ENCODE results near the gene CKAP2. TPM values are rescaled to one million over a fixed set of nuclear protein-coding genes. Genes with fewer than 3 reads are reported as not detected.
A peak's percentile ranks its signal among the peaks of the same experiment; 100 is the strongest.

CKAP2 gene
- total and polyA plus RNA-seq, 7 experiments from 2014 or later: 12.0 to 59.9 (median 13.3) TPM

DNA sequence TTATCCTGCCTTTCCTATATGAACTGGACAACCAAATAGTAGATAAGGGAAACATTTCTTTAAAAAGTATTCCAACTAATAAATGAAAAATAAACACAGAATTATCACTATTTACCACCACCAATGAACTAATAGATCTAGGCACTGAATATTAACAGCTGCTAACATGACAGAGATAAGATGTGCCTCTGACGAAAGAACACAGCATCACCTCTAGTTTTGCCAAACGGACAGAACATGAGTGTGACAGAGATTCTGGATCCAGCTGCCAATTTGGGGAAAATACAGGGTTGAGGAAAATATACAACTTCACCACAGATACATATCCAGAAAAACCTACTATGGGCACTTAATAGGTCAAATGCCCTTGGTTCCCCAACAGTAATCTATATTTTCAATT is 22.8 kb upstream of the CKAP2 start:
- no peak for ATAC-seq

DNA sequence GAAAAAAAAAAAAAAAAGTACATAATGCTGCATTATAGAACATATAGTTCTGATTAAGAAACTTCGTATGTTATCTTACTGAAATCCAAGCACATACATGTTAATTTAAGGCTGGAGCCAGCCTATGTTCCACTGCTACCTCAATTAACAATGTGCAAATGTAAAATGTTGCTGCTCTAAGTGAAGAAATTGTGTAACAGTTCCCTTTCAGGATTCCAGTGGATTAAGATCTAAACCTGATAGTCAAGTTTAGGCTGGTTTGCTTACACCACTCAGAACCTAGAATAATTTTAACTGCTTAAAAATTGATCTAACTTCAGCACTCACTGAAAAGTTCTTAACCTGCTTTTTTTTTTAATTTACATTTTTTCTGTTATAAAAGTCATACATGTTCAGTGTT is 9.0 kb upstream of the CKAP2 start:
- Mint-ChIP-seq H3K9me3 (no peaks in the 10 kb centered on the region), H3K27ac (no peak overlapping the region), H3K4me1 (peaks cover 6 to 47% (median 36%) of the 10 kb centered on the region in 7 donors), H3K27me3 (no peaks in the 10 kb centered on the region), H3K36me3 (peaks cover 0 to 4% (median 0%) of the 10 kb centered on the region in 5 donors), H3K4me3 (no peak overlapping the region)
- no peak for DNase-seq
- H3K36me3 ChIP-seq (ENCODE audit: control insufficient read depth in 2 of 3, insufficient read depth in 3 of 3, low read length in 3 of 3): peaks cover 0 to 9% (median 0%) of the 10 kb centered on the region in 3 experiments
- H3K4me3 ChIP-seq (ENCODE audit: low read length): no peak overlapping the region
- H3K4me1 ChIP-seq (ENCODE audit: control insufficient read depth in 2 of 2, insufficient read depth in 2 of 2, low read length in 2 of 2): peaks cover 21 to 22% of the 10 kb centered on the region in 2 donors
- no peaks in the 10 kb centered on the region for H3K27me3 ChIP-seq (ENCODE audit: control insufficient read depth in 2 of 2, insufficient read depth in 2 of 2, low read length in 2 of 2)
- ATAC-seq: no peak
- ChIA-PET CTCF (interaction anchor here (0.7 kb wide), 1 partner anchor 162 kb away, joined by 3 read pairs; no protein-coding TSS in a partner anchor), POLR2A (no interaction called here)
- H3K9me3 ChIP-seq (ENCODE audit: control insufficient read depth in 2 of 3, low read length in 3 of 3): no peaks in the 10 kb centered on the region
- intact Hi-C loops (cut with micrococcal nuclease): no loop called here
- no peak overlapping the region for H3K27ac ChIP-seq (ENCODE audit: low read depth, low read length)

More for the DNA sequence above, 22.8 kb upstream of the CKAP2 start:
- intact Hi-C loops (cut with micrococcal nuclease): no loop called here
- no peak overlapping the region for H3K27ac Mint-ChIP-seq
- no peak for DNase-seq
- no peak overlapping the region for H3K27ac ChIP-seq (ENCODE audit: low read depth, low read length)
- H3K9me3 ChIP-seq (ENCODE audit: control insufficient read depth in 2 of 3, low read length in 3 of 3): no peaks in the 10 kb centered on the region
- CTCF ChIA-PET: interaction anchor here (0.9 kb wide), 1 partner anchor 9 kb away, joined by 3 read pairs; no protein-coding TSS in a partner anchor
- H3K36me3 Mint-ChIP-seq: peaks cover 5 to 62% (median 33%) of the 10 kb centered on the region in 5 donors
- POLR2A ChIA-PET: interaction anchor here (0.6 to 2.1 kb wide), 2 partner anchors 13 to 18 kb away, joined by 3 to 7 read pairs; partner anchors contain the start of gene VPS36
- peaks cover 0 to 3% of the 10 kb centered on the region in 2 donors for H3K4me1 ChIP-seq (ENCODE audit: control insufficient read depth in 2 of 2, insufficient read depth in 2 of 2, low read length in 2 of 2)
- H3K4me3 Mint-ChIP-seq: no peak overlapping the region
- H3K36me3 ChIP-seq (ENCODE audit: control insufficient read depth in 2 of 3, insufficient read depth in 3 of 3, low read length in 3 of 3): peaks cover 5 to 55% (median 18%) of the 10 kb centered on the region in 3 experiments
- no peaks in the 10 kb centered on the region for H3K27me3 Mint-ChIP-seq
- no peaks in the 10 kb centered on the region for H3K9me3 Mint-ChIP-seq
- no peak overlapping the region for H3K4me3 ChIP-seq (ENCODE audit: low read length)
- no peaks in the 10 kb centered on the region for H3K27me3 ChIP-seq (ENCODE audit: control insufficient read depth in 2 of 2, insufficient read depth in 2 of 2, low read length in 2 of 2)
- peaks cover 0 to 5% (median 0%) of the 10 kb centered on the region in 7 donors for H3K4me1 Mint-ChIP-seq

DNA sequence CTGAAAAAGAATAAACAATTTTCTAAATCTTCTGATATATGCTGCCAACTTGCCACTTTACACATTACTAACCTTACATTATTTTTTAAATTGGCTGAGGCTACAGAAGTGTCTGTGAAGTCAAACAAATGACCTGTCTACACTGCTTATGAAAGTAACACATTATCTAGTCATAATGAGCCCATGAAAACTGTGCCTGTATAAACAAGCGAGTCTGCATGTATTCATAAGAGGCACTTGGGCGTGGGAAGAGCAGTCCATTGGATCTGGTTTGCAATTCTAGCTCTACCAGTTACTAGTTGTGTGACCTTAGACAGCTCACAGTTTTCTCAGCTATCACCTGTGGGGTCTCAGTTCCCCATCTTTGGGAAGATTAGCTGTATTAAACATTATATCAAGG is 7.9 kb upstream of the CKAP2 start:
- Mint-ChIP-seq H3K36me3 (peaks cover 0 to 4% (median 0%) of the 10 kb centered on the region in 5 donors), H3K4me1 (peaks cover 6 to 48% (median 37%) of the 10 kb centered on the region in 7 donors), H3K27ac (peak overlapping the region in 2 of 9 donors; percentile 43 to 52), H3K27me3 (peaks cover 0 to 2% (median 0%) of the 10 kb centered on the region in 5 donors), H3K4me3 (no peak overlapping the region), H3K9me3 (no peaks in the 10 kb centered on the region)
- intact Hi-C loops (cut with micrococcal nuclease): no loop called here
- ATAC-seq (no peak), DNase-seq (no peak)
- H3K9me3 ChIP-seq (ENCODE audit: control insufficient read depth in 2 of 3, low read length in 3 of 3): no peaks in the 10 kb centered on the region
- peaks cover 21 to 22% of the 10 kb centered on the region in 2 donors for H3K4me1 ChIP-seq (ENCODE audit: control insufficient read depth in 2 of 2, insufficient read depth in 2 of 2, low read length in 2 of 2)
- ChIA-PET CTCF (interaction anchor here (0.6 to 1.6 kb wide), 2 partner anchors 98 to 104 kb away, joined by 4 to 5 read pairs; no protein-coding TSS in a partner anchor), POLR2A (interaction anchor here (0.6 to 0.8 kb wide), 3 partner anchors 9 to 1552 kb away, joined by 4 to 8 read pairs (median 5); no protein-coding TSS in a partner anchor)
- no peak overlapping the region for H3K27ac ChIP-seq (ENCODE audit: low read depth, low read length)
- H3K36me3 ChIP-seq (ENCODE audit: control insufficient read depth in 2 of 3, insufficient read depth in 3 of 3, low read length in 3 of 3): peaks cover 0 to 4% (median 0%) of the 10 kb centered on the region in 3 experiments
- H3K4me3 ChIP-seq (ENCODE audit: low read length): no peak overlapping the region
- H3K27me3 ChIP-seq (ENCODE audit: control insufficient read depth in 2 of 2, insufficient read depth in 2 of 2, low read length in 2 of 2): no peaks in the 10 kb centered on the region

DNA sequence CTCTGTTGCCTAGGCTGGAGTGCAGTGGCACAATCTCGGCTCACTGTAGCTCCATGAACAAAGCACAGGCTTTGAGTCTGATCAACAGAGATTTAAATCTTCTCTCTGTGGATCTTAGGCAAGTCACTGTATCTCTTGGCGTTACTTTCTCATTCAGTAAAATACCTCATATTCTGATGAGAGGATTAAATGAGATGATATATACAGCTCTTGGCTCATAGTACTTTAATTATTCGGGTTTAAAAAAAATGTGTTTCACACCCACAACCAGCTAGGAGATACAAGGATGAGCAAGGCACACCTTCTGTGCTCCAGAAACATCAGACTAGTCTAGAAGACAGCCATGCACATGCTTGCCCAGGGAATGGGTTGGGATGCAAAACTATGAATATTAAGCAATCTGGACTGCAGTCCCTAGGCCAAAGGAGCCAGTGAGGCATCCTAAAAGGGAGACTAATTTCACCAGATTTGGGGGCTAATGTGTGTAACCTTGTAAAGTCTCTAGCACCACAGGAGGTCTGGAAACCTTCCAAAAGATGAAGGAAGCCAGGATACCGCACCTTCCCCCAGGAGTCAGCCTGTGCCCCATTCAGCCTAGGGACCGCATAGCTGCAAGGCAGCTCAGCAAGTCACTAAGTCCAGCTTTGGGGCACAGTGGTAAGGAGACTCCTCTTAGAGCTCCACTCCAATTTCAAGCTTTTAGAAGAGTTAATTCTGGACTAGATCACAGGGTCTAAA is 7.3 kb upstream of the CKAP2 start:
- peaks cover 0 to 2% (median 0%) of the 10 kb centered on the region in 5 donors for H3K27me3 Mint-ChIP-seq
- POLR2A ChIA-PET: interaction anchor here (0.6 to 2.1 kb wide), 3 partner anchors 7 to 51 kb away, joined by 4 to 8 read pairs (median 4); no protein-coding TSS in a partner anchor
- H3K27ac Mint-ChIP-seq: peak overlapping the region in 4 of 9 donors; percentile 34 to 72 (median 55)
- Histone ChIP-seq H3K4me3 (ENCODE audit: low read length) (no peak overlapping the region), H3K9me3 (ENCODE audit: control insufficient read depth in 2 of 3, low read length in 3 of 3) (no peaks in the 10 kb centered on the region), H3K27me3 (ENCODE audit: control insufficient read depth in 2 of 2, insufficient read depth in 2 of 2, low read length in 2 of 2) (no peaks in the 10 kb centered on the region), H3K27ac (ENCODE audit: low read depth, low read length) (no peak overlapping the region), H3K4me1 (ENCODE audit: control insufficient read depth in 2 of 2, insufficient read depth in 2 of 2, low read length in 2 of 2) (peaks cover 21 to 22% of the 10 kb centered on the region in 2 donors), H3K36me3 (ENCODE audit: control insufficient read depth in 2 of 3, insufficient read depth in 3 of 3, low read length in 3 of 3) (peaks cover 0 to 4% (median 0%) of the 10 kb centered on the region in 3 experiments)
- no peaks in the 10 kb centered on the region for H3K9me3 Mint-ChIP-seq
- H3K36me3 Mint-ChIP-seq: peaks cover 0 to 4% (median 0%) of the 10 kb centered on the region in 5 donors
- peaks cover 6 to 42% (median 36%) of the 10 kb centered on the region in 7 donors for H3K4me1 Mint-ChIP-seq
- intact Hi-C loops (cut with micrococcal nuclease): no loop called here
- CTCF ChIA-PET: interaction anchor here (0.6 to 1.6 kb wide), 2 partner anchors 99 to 104 kb away, joined by 4 to 5 read pairs; no protein-coding TSS in a partner anchor
- no peak for DNase-seq
- peak overlapping the region in 8 of 10 donors; percentile 5 to 95 (median 84) for H3K4me3 Mint-ChIP-seq
- no peak for ATAC-seq

DNA sequence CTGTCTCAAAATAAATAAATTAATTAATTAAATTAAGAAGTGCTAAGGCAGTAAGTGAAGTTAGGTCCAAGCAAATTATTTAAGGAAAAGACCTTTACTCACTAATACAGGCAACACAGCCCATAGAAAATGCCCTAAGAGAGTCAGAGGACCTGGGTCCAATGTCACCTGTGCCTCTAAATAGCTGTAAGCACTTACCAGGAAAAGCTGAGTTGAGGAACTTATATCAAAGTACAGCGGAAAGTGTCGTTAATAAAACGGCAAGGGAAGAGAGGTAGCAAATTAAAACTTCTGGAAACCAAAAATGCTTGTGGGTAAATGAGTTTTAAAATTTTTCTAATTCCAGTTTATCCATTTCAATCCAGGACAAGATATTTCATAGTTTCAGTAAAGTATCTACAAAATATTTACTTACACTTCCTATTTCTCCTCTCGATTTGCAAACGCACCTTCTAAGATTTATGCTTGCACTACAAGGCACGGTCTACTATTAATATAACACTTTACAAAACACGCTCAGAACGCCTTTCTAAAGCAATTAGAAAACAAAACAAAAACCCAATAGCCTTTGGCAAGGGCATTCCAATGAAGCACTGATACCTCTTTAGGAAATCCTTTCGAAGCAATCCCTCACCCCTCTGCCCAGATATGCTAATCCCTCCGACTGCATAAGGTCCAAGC is 5.8 kb upstream of the CKAP2 start:
- H3K9me3 ChIP-seq (ENCODE audit: control insufficient read depth in 2 of 3, low read length in 3 of 3): no peaks in the 10 kb centered on the region
- ChIA-PET POLR2A (interaction anchor here (0.7 to 2.1 kb wide), 5 partner anchors 9 to 256 kb away, joined by 3 to 7 read pairs (median 4); no protein-coding TSS in a partner anchor), CTCF (interaction anchor here (0.5 to 2.3 kb wide), 8 partner anchors 9 to 255 kb away, joined by 3 to 11 read pairs (median 5); no protein-coding TSS in a partner anchor)
- no peak for ATAC-seq
- H3K4me3 Mint-ChIP-seq: peak overlapping the region; percentile 80 to 98 (median 94)
- peaks cover 14 to 47% (median 38%) of the 10 kb centered on the region in 7 donors for H3K4me1 Mint-ChIP-seq
- peak overlapping the region; percentile 88 for H3K27ac ChIP-seq (ENCODE audit: low read depth, low read length)
- intact Hi-C loops (cut with micrococcal nuclease): loop anchor here (1.0 to 10.0 kb wide), 10 partner anchors 14 to 1535 kb away; partner anchors contain the start of gene SUGT1 (in 2 of the 2)
- H3K4me3 ChIP-seq (ENCODE audit: low read length): peak overlapping the region; percentile 92
- peaks cover 0 to 6% (median 0%) of the 10 kb centered on the region in 5 donors for H3K36me3 Mint-ChIP-seq
- peaks cover 25 to 26% of the 10 kb centered on the region in 2 donors for H3K4me1 ChIP-seq (ENCODE audit: control insufficient read depth in 2 of 2, insufficient read depth in 2 of 2, low read length in 2 of 2)
- H3K27me3 ChIP-seq (ENCODE audit: control insufficient read depth in 2 of 2, insufficient read depth in 2 of 2, low read length in 2 of 2): no peaks in the 10 kb centered on the region
- peak overlapping the region; percentile 58 to 96 (median 89) for H3K27ac Mint-ChIP-seq
- peaks cover 0 to 4% (median 0%) of the 10 kb centered on the region in 3 experiments for H3K36me3 ChIP-seq (ENCODE audit: control insufficient read depth in 2 of 3, insufficient read depth in 3 of 3, low read length in 3 of 3)
- no peak for DNase-seq
- H3K9me3 Mint-ChIP-seq: no peaks in the 10 kb centered on the region
- H3K27me3 Mint-ChIP-seq: peaks cover 0 to 2% (median 0%) of the 10 kb centered on the region in 5 donors
